GM19240 (cell line): ENCODE data around the gene EIF3F.

Source experiments
- DNase-seq: peaks from one replicate; pipeline ENCODE4 v3.0.0; 2011; ENCODE audit warnings: low spot score; ENCODE audit not compliant: insufficient read length

EIF3F gene

GRCh38 chr11:8038811-8039529 lies 51.8 kb downstream of the EIF3F start:
- DNase-seq, result no peak

- no peak for DNase-seq
These were observed 52.6 kb downstream of the EIF3F start for GRCh38 chr11:8039530-8040260.

- DNase-seq, result no peak
These were observed 53.3 kb downstream of the EIF3F start for GRCh38 chr11:8040261-8040920.

GRCh38 chr11:8040921-8041285 lies 53.8 kb downstream of the EIF3F start:
- DNase-seq, result no peak

GRCh38 chr11:8041576-8041975 lies 54.4 kb downstream of the EIF3F start:
- DNase-seq, result no peak

GRCh38 chr11:8043756-8044155 lies 56.6 kb downstream of the EIF3F start:
- no peak for DNase-seq

GRCh38 chr11:8045839-8046238 lies 58.7 kb downstream of the EIF3F start:
- DNase-seq, result no peak

- no peak for DNase-seq
These were observed 60.2 kb downstream of the EIF3F start for GRCh38 chr11:8047382-8047781.

- DNase-seq, result no peak
These were observed 61.9 kb downstream of the EIF3F start for GRCh38 chr11:8049084-8049483.
